H1 (cell line): Measurements from ENCODE around the gene TM4SF18. TPM values are rescaled to one million over a fixed set of nuclear protein-coding genes. Genes with fewer than 3 reads are reported as not detected.

Experiments
- CHD1 ChIP-seq: IDR thresholded peaks from 2 replicates; pipeline ENCODE4 v1.6.1; 2012; ENCODE audit warnings: low read depth, low read length, improper control_type of control experiment
- EZH2 ChIP-seq: fragments of 200-600 bp; sonication (generic); IDR thresholded peaks from 2 replicates; pipeline ENCODE4 v1.7.1; 2012; ENCODE audit warnings: low read depth, mild to moderate bottlenecking, moderate library complexity, low read length, inconsistent platforms; ENCODE audit not compliant: severe bottlenecking
- HDAC6 ChIP-seq: IDR thresholded peaks from one replicate; pipeline ENCODE4 v1.7.1; 2012; ENCODE audit warnings: low read depth, mild to moderate bottlenecking, inconsistent platforms, low read length, moderate library complexity
- SIN3A ChIP-seq, 2 experiments: IDR thresholded peaks in 1 of 2; conservative IDR thresholded peaks in 1 of 2; 2 replicates each; pipeline ENCODE4 v1.6.1; 2011 to 2012; ENCODE audit warnings: low read length in 2 of 2, improper control_type of control experiment in 1 of 2, low read depth in 1 of 2, mild to moderate bottlenecking in 1 of 2
- polyA plus RNA-seq, 7 experiments: library from polyadenylated mRNA; depleted of rRNA in 3 of 7; stranded (reverse) in 5 of 7; unstranded in 2 of 7; fragments of >200 nt in 5 of 7; fragments of 200-250 nt in 2 of 7; gene quantifications; 1 replicate in 5 of 7; 2 replicates in 1 of 7; 4 replicates in 1 of 7; pipeline versions ENCODE4 v1.2.1 to v1.2.3, GENCODE V29; 2011 to 2013; ENCODE audit warnings: missing spikeins in 2 of 7, mixed read lengths in 2 of 7
- total RNA-seq: library from RNA; stranded (reverse); fragmentation: NEBNext Ultra II Directional; extraction: Animal tissue kit (Norgen Biotek cat#: 25700); gene quantifications from 2 replicates; pipeline ENCODE4 v1.2.1, GENCODE V29; 2021

TM4SF18 gene
- total and polyA plus RNA-seq, 2 of the 8 experiments (the other 6 are each of a cell fraction or from before 2014, with no cell fraction given): 2.9 to 13.6 TPM

DNA sequence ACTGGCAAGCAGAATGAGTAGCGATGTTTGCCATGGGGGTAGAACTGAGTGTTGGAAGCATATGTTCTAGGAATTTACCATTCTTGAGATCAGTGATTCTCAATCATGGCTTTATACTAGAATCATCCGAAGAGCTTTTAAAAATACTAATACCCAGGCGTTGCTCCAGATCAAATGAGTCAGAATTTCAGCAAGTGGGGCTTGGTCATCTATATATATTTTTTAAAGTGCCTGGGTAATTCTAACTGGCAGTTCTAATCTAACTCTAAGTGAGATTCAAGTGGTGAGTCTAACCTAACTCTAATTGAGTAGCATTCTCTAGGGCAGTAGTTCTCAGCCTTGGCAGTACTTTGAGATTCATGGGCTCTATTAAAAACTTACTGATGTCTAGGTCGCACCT, 23.2 kb upstream of the TM4SF18 start (continued):
- TF ChIP-seq CHD1 (no peak), EZH2 (no peak), HDAC6 (no peak), SIN3A (conservative IDR thresholded peaks at IDR 0.05 in 1 of 2, IDR thresholded peaks at IDR 0.05 in 1 of 2; ENCODE audit: low read depth in 1 of 2, low read length in 2 of 2) (no peak)
